Renal cortex interstitium (tissue), 11 donors: ENCODE results near the gene FAM83G. TPM values are rescaled to one million over a fixed set of nuclear protein-coding genes. Genes with fewer than 3 reads are reported as not detected.

ENCODE experiments used
- DNase-seq, 11 donors: peaks; one replicate each; pipeline ENCODE4 v3.0.0-alpha.2; 2013; ENCODE audit warnings: low read depth in 9 of 11, low spot score in 4 of 11; ENCODE audit errors: extremely low read depth in 1 of 11
- polyA plus RNA-seq, 3 donors: library from polyadenylated mRNA; unstranded; fragments of 120-200 nt; gene quantifications; one replicate each; pipeline ENCODE4 v1.2.1, GENCODE V29; 2013; ENCODE audit not compliant: insufficient read length in 3 of 3

The FAM83G gene
- polyA plus RNA-seq, 3 donors: 5.2 to 9.7 (median 7.4) TPM

GRCh38 chr17:19013806-19014627, 9.5 kb upstream of the FAM83G start:
- no peak for DNase-seq

GRCh38 chr17:19013226-19013625, 8.7 kb upstream of the FAM83G start:
- DNase-seq: no peak

GRCh38 chr17:19012171-19013080, 7.9 kb upstream of the FAM83G start:
- DNase-seq: no peak

GRCh38 chr17:19011581-19011980, 7.0 kb upstream of the FAM83G start:
- DNase-seq: no peak

- DNase-seq: no peak
These were observed 6.4 kb upstream of the FAM83G start for GRCh38 chr17:19010729-19011505.

GRCh38 chr17:19009970-19010369, 5.4 kb upstream of the FAM83G start:
- no peak for DNase-seq

- DNase-seq: no peak
These were observed 2.1 kb upstream of the FAM83G start for GRCh38 chr17:19006698-19007097.

GRCh38 chr17:19005789-19006430, 1.3 kb upstream of the FAM83G start:
- DNase-seq: no peak

- DNase-seq: no peak
These were observed 691 bp upstream of the FAM83G start for GRCh38 chr17:19005137-19005773.

GRCh38 chr17:19003543-19004420, 782 bp downstream of the FAM83G start:
- peak in 3 of 11 donors; percentile 26 to 40 (median 33) for DNase-seq

- no peak for DNase-seq
These were observed 1.6 kb downstream of the FAM83G start for GRCh38 chr17:19002805-19003542.

GRCh38 chr17:19001907-19002590, 2.5 kb downstream of the FAM83G start:
- no peak for DNase-seq

GRCh38 chr17:19000531-19001325, 3.8 kb downstream of the FAM83G start:
- no peak for DNase-seq

GRCh38 chr17:18999911-19000310, 4.7 kb downstream of the FAM83G start:
- DNase-seq: no peak

- DNase-seq: no peak
These were observed 5.2 kb downstream of the FAM83G start for GRCh38 chr17:18999394-18999793.
